Measurements from ENCODE around the gene GAPDH.

Gene GAPDH

DNA sequence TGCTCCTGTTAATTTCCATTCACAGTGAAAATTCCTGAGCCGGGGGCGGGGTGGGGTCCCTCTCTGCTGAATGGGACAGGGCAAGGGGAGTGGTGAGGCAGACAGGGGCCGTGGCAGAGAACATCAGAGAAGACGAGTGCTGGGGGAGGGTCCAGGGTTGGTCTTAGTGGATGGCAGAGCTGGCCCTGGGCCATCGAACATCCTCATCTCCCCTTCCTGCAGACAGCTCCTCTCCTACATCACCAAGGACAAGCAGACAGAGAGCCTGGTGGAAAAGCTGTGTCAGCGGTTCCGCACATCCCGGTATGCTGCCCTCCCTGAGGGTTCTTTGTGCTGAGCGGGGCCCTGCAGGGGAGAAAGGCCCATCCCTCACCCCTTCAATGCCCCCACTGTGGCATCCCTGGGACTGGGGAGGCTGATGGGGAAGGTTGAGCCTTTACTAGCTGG, 5.0 kb upstream of the GAPDH start:
- Histone ChIP-seq H3K79me2 (ENCODE audit: control insufficient read depth, insufficient read depth, low read length, unreplicated experiment) (no peaks in the 10 kb centered on the region), H3K36me3 (ENCODE audit: insufficient read depth, low read length) (peaks cover 10% of the 10 kb centered on the region), H3K4me1 (ENCODE audit: control insufficient read depth, insufficient read depth, low read length, unreplicated experiment) (peaks cover 14% of the 10 kb centered on the region), H3K27ac (ENCODE audit: low read depth, low read length) (no peak overlapping the region), H2AFZ (ENCODE audit: low read length, unreplicated experiment) (no peak overlapping the region), H3K27me3 (ENCODE audit: insufficient read depth, low read length) (no peaks in the 10 kb centered on the region), H3K4me3 (ENCODE audit: low read depth, low read length) (no peak overlapping the region)

DNA sequence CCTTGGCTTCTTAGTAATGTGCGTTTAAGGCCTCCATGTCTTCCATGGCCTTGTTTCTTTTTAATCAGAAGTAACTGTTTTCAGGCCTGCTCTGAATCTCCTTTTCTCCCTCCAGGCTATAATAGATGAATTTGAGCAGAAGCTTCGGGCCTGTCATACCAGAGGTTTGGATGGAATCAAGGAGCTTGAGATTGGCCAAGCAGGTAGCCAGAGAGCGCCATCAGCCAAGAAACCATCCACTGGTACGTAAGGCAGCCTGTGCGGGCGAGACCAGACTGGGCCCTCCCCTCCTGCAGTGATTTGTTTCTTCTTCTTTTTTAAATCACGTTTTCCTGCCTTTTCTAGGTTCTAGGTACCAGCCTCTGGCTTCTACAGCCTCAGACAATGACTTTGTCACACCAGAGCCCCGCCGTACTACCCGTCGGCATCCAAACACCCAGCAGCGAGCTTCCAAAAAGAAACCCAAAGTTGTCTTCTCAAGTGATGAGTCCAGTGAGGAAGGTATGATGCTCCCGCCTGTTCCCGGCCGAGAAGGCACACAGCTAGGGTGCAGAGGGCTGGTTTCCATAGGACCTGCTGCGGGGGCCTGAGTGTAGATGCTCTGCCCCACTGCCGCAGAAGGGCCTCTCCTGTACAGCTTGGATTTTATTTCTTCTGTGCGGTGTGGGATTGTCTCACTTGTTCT, 3.6 kb upstream of the GAPDH start:
- peaks cover 14% of the 10 kb centered on the region for H3K79me2 ChIP-seq (ENCODE audit: control insufficient read depth, insufficient read depth, low read length, unreplicated experiment)
- H2AFZ ChIP-seq (ENCODE audit: low read length, unreplicated experiment): no peak overlapping the region
- no peak overlapping the region for H3K4me3 ChIP-seq (ENCODE audit: low read depth, low read length)
- peaks cover 14% of the 10 kb centered on the region for H3K4me1 ChIP-seq (ENCODE audit: control insufficient read depth, insufficient read depth, low read length, unreplicated experiment)
- no peaks in the 10 kb centered on the region for H3K27me3 ChIP-seq (ENCODE audit: insufficient read depth, low read length)
- H3K27ac ChIP-seq (ENCODE audit: low read depth, low read length): peak overlapping the region; percentile 97
- H3K36me3 ChIP-seq (ENCODE audit: insufficient read depth, low read length): peaks cover 22% of the 10 kb centered on the region

DNA sequence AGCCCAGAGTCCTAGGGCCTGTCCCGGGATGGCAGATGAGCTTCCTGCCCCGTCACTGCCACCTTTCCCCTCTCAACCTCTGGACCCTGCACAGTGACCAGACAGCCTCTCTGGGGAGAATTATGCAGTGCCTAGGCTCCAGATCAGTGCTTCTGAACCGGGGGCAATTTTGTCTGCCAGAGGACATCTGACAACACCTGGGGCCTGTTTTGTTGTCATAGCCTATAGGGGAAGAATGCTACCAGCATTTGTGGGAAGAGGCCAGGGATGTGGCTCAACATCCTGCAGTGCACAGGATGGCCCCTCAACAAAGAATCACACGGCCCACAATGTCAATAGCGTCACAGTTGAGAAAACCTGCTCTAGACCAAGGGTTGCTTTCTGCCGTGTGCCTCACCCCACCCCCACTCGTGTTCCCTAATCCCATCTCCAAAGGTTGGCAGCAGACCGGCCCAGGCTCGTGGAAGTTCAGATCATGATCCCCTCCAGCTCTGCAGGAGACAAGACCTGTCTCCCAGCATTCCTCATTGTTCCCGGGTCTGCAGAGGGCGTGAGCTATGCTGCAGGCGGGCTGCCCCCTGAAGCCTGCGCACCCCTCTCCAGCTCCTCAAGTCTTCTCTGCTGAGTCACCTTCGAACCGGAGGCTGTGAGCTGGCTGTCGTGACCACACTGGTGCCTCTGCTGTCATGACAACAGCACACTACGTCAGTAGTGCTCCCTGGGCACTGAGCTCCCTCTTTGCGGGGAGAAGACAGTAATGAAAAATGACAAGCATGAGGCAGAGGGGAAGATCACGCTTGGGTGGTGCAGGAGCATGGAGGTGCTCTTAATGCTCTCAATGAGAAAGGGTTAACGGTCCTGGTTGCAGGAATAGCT, 2.0 kb upstream of the GAPDH start:
- H3K79me2 ChIP-seq (ENCODE audit: control insufficient read depth, insufficient read depth, low read length, unreplicated experiment): peaks cover 30% of the 10 kb centered on the region
- peaks cover 37% of the 10 kb centered on the region for H3K36me3 ChIP-seq (ENCODE audit: insufficient read depth, low read length)
- peak overlapping the region; percentile 83 for H3K4me3 ChIP-seq (ENCODE audit: low read depth, low read length)
- peak overlapping the region; percentile 97 for H3K27ac ChIP-seq (ENCODE audit: low read depth, low read length)
- peaks cover 14% of the 10 kb centered on the region for H3K4me1 ChIP-seq (ENCODE audit: control insufficient read depth, insufficient read depth, low read length, unreplicated experiment)
- no peaks in the 10 kb centered on the region for H3K27me3 ChIP-seq (ENCODE audit: insufficient read depth, low read length)
- no peak overlapping the region for H2AFZ ChIP-seq (ENCODE audit: low read length, unreplicated experiment)

GRCh38 chr12:6532927-6533652, 1.2 kb upstream of the GAPDH start:
- no peaks in the 10 kb centered on the region for H3K27me3 ChIP-seq (ENCODE audit: insufficient read depth, low read length)
- H3K4me3 ChIP-seq (ENCODE audit: low read depth, low read length): peak overlapping the region; percentile 83
- H3K36me3 ChIP-seq (ENCODE audit: insufficient read depth, low read length): peaks cover 41% of the 10 kb centered on the region
- peaks cover 35% of the 10 kb centered on the region for H3K79me2 ChIP-seq (ENCODE audit: control insufficient read depth, insufficient read depth, low read length, unreplicated experiment)
- peaks cover 14% of the 10 kb centered on the region for H3K4me1 ChIP-seq (ENCODE audit: control insufficient read depth, insufficient read depth, low read length, unreplicated experiment)
- H2AFZ ChIP-seq (ENCODE audit: low read length, unreplicated experiment): no peak overlapping the region
- peak overlapping the region; percentile 97 for H3K27ac ChIP-seq (ENCODE audit: low read depth, low read length)

GRCh38 chr12:6533653-6533922, 729 bp upstream of the GAPDH start:
- Histone ChIP-seq H3K27ac (ENCODE audit: low read depth, low read length) (peak overlapping the region; percentile 97), H3K4me1 (ENCODE audit: control insufficient read depth, insufficient read depth, low read length, unreplicated experiment) (peaks cover 14% of the 10 kb centered on the region), H3K4me3 (ENCODE audit: low read depth, low read length) (peak overlapping the region; percentile 83), H3K36me3 (ENCODE audit: insufficient read depth, low read length) (peaks cover 41% of the 10 kb centered on the region), H3K27me3 (ENCODE audit: insufficient read depth, low read length) (no peaks in the 10 kb centered on the region), H2AFZ (ENCODE audit: low read length, unreplicated experiment) (no peak overlapping the region), H3K79me2 (ENCODE audit: control insufficient read depth, insufficient read depth, low read length, unreplicated experiment) (peaks cover 35% of the 10 kb centered on the region)

DNA sequence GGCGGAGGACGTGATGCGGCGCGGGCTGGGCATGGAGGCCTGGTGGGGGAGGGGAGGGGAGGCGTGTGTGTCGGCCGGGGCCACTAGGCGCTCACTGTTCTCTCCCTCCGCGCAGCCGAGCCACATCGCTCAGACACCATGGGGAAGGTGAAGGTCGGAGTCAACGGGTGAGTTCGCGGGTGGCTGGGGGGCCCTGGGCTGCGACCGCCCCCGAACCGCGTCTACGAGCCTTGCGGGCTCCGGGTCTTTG, 303 bp downstream of the GAPDH start:
- Histone ChIP-seq H3K4me1 (ENCODE audit: control insufficient read depth, insufficient read depth, low read length, unreplicated experiment) (peaks cover 16% of the 10 kb centered on the region), H3K79me2 (ENCODE audit: control insufficient read depth, insufficient read depth, low read length, unreplicated experiment) (peaks cover 35% of the 10 kb centered on the region), H2AFZ (ENCODE audit: low read length, unreplicated experiment) (no peak overlapping the region), H3K27me3 (ENCODE audit: insufficient read depth, low read length) (no peaks in the 10 kb centered on the region), H3K36me3 (ENCODE audit: insufficient read depth, low read length) (peaks cover 40% of the 10 kb centered on the region), H3K27ac (ENCODE audit: low read depth, low read length) (peak overlapping the region; percentile 97), H3K4me3 (ENCODE audit: low read depth, low read length) (peak overlapping the region; percentile 83)

DNA sequence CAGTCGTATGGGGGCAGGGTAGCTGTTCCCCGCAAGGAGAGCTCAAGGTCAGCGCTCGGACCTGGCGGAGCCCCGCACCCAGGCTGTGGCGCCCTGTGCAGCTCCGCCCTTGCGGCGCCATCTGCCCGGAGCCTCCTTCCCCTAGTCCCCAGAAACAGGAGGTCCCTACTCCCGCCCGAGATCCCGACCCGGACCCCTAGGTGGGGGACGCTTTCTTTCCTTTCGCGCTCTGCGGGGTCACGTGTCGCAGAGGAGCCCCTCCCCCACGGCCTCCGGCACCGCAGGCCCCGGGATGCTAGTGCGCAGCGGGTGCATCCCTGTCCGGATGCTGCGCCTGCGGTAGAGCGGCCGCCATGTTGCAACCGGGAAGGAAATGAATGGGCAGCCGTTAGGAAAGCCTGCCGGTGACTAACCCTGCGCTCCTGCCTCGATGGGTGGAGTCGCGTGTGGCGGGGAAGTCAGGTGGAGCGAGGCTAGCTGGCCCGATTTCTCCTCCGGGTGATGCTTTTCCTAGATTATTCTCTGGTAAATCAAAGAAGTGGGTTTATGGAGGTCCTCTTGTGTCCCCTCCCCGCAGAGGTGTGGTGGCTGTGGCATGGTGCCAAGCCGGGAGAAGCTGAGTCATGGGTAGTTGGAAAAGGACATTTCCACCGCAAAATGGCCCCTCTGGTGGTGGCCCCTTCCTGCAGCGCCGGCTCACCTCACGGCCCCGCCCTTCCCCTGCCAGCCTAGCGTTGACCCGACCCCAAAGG, 804 bp downstream of the GAPDH start:
- H3K4me1 ChIP-seq (ENCODE audit: control insufficient read depth, insufficient read depth, low read length, unreplicated experiment): peaks cover 21% of the 10 kb centered on the region

DNA sequence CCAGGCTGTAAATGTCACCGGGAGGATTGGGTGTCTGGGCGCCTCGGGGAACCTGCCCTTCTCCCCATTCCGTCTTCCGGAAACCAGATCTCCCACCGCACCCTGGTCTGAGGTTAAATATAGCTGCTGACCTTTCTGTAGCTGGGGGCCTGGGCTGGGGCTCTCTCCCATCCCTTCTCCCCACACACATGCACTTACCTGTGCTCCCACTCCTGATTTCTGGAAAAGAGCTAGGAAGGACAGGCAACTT, 1.3 kb downstream of the GAPDH start:
- Histone ChIP-seq H3K4me1 (ENCODE audit: control insufficient read depth, insufficient read depth, low read length, unreplicated experiment) (peaks cover 24% of the 10 kb centered on the region), H2AFZ (ENCODE audit: low read length, unreplicated experiment) (no peak overlapping the region), H3K79me2 (ENCODE audit: control insufficient read depth, insufficient read depth, low read length, unreplicated experiment) (peaks cover 35% of the 10 kb centered on the region), H3K36me3 (ENCODE audit: insufficient read depth, low read length) (peaks cover 37% of the 10 kb centered on the region), H3K27ac (ENCODE audit: low read depth, low read length) (peak overlapping the region; percentile 97), H3K4me3 (ENCODE audit: low read depth, low read length) (peak overlapping the region; percentile 83), H3K27me3 (ENCODE audit: insufficient read depth, low read length) (no peaks in the 10 kb centered on the region)

More for the DNA sequence above, 804 bp downstream of the GAPDH start:
- Histone ChIP-seq H3K27me3 (ENCODE audit: insufficient read depth, low read length) (no peaks in the 10 kb centered on the region), H3K4me3 (ENCODE audit: low read depth, low read length) (peak overlapping the region; percentile 83), H2AFZ (ENCODE audit: low read length, unreplicated experiment) (no peak overlapping the region), H3K36me3 (ENCODE audit: insufficient read depth, low read length) (peaks cover 37% of the 10 kb centered on the region), H3K27ac (ENCODE audit: low read depth, low read length) (peak overlapping the region; percentile 97), H3K79me2 (ENCODE audit: control insufficient read depth, insufficient read depth, low read length, unreplicated experiment) (peaks cover 35% of the 10 kb centered on the region)

DNA sequence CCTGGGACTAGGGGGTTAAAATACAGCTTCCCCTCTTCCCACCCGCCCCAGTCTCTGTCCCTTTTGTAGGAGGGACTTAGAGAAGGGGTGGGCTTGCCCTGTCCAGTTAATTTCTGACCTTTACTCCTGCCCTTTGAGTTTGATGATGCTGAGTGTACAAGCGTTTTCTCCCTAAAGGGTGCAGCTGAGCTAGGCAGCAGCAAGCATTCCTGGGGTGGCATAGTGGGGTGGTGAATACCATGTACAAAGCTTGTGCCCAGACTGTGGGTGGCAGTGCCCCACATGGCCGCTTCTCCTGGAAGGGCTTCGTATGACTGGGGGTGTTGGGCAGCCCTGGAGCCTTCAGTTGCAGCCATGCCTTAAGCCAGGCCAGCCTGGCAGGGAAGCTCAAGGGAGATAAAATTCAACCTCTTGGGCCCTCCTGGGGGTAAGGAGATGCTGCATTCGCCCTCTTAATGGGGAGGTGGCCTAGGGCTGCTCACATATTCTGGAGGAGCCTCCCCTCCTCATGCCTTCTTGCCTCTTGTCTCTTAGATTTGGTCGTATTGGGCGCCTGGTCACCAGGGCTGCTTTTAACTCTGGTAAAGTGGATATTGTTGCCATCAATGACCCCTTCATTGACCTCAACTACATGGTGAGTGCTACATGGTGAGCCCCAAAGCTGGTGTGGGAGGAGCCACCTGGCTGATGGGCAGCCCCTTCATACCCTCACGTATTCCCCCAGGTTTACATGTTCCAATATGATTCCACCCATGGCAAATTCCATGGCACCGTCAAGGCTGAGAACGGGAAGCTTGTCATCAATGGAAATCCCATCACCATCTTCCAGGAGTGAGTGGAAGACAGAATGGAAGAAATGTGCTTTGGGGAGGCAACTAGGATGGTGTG, 1.9 kb downstream of the GAPDH start:
- Histone ChIP-seq H3K4me1 (ENCODE audit: control insufficient read depth, insufficient read depth, low read length, unreplicated experiment) (peaks cover 29% of the 10 kb centered on the region), H3K4me3 (ENCODE audit: low read depth, low read length) (peak overlapping the region; percentile 83), H3K36me3 (ENCODE audit: insufficient read depth, low read length) (peaks cover 31% of the 10 kb centered on the region), H3K79me2 (ENCODE audit: control insufficient read depth, insufficient read depth, low read length, unreplicated experiment) (peaks cover 35% of the 10 kb centered on the region), H3K27me3 (ENCODE audit: insufficient read depth, low read length) (no peaks in the 10 kb centered on the region), H2AFZ (ENCODE audit: low read length, unreplicated experiment) (no peak overlapping the region), H3K27ac (ENCODE audit: low read depth, low read length) (peak overlapping the region; percentile 97)
